ENCODE results near the gene OR4D1.

The OR4D1 gene

DNA sequence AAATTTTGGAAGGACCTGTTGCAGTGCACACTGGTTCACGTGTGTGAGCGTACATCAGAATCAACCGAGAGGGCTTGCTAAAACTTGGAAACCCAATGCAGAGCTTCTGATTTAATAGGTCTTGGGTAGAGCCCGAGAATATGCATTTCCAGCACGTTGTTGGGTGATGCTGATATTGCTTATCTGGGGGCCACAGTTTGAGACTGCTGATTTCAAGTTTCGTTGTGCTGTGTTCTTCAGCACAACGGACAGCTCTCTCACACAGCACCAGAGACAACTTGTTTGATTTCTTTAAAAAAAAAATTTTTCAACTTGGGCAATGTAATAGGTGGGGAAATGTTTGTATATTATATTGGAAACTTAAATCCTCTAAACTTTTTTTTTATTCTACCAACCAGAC lies 28.0 kb downstream of the OR4D1 start:
- 43 to 87% methylated on average over 3 to 5 of the region's 7 CpGs for WGBS, 2 experiments (ENCODE audit: insufficient coverage in 2 of 2)
- Histone ChIP-seq H3K4me1 (ENCODE audit: control insufficient read depth, insufficient read depth, low read length, poor library complexity, severe bottlenecking) (no peaks in the 10 kb centered on the region), H3K27ac (ENCODE audit: low read depth, low read length, severe bottlenecking) (no peak overlapping the region), H3K9me3 (ENCODE audit: control insufficient read depth, low read length) (no peaks in the 10 kb centered on the region), H3K36me3 (ENCODE audit: control insufficient read depth, insufficient read depth, low read length) (no peaks in the 10 kb centered on the region), H3K4me3 (ENCODE audit: extremely low read depth, insufficient read depth, low read length, poor library complexity, severe bottlenecking) (no peak overlapping the region)

DNA sequence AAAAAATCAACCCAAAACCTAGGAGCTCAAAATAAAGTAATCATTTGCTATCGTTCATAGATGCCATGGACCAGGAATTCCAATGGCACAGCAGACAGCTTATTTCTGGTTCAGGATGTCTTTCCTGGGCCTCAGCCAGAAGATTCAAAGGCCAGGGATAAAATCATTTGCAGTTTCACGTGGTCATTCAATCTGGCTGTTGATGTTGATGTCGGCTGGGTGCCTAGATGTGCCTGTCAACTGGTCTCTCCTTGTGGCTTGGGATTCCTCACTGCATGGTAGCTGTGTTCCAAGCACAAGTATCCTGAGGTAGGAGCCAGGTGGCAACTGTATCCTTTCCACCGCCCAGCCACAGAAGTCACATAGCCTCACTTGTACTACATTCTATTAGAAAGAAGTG lies 33.6 kb downstream of the OR4D1 start:
- 81 to 83% methylated on average over 3 to 4 of the region's 4 CpGs for WGBS, 2 experiments (ENCODE audit: insufficient coverage in 2 of 2)
- peaks cover 9% of the 10 kb centered on the region for H3K4me1 ChIP-seq (ENCODE audit: control insufficient read depth, insufficient read depth, low read length, poor library complexity, severe bottlenecking)
- no peaks in the 10 kb centered on the region for H3K9me3 ChIP-seq (ENCODE audit: control insufficient read depth, low read length)
- H3K27ac ChIP-seq (ENCODE audit: low read depth, low read length, severe bottlenecking) = no peak overlapping the region
- H3K36me3 ChIP-seq (ENCODE audit: control insufficient read depth, insufficient read depth, low read length) = no peaks in the 10 kb centered on the region
- H3K4me3 ChIP-seq (ENCODE audit: extremely low read depth, insufficient read depth, low read length, poor library complexity, severe bottlenecking) = no peak overlapping the region

DNA sequence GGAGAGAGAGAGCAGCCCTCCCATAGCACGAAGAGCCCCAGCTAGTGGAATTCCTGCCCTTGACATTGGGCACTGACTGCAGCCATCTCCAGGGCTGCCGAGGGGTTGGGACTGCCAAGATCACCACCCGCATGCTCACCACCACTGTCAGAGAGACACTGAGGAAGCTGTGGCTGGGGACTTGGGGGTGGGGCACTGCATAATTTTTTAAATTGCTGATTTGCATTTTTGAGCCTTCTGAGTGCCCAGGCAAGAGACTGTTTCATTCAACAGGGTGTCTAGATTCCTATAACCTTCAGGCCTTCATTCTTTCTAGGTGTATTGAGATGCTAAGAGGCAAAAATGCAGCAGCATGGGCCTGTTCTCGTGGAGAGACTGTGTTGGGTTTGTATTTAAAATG lies 35.3 kb downstream of the OR4D1 start:
- no peak overlapping the region for H3K27ac ChIP-seq (ENCODE audit: low read depth, low read length, severe bottlenecking)
- H3K4me1 ChIP-seq (ENCODE audit: control insufficient read depth, insufficient read depth, low read length, poor library complexity, severe bottlenecking) = peaks cover 9% of the 10 kb centered on the region
- WGBS, 2 experiments (ENCODE audit: insufficient coverage in 2 of 2) = 85 to 100% methylated on average over 1 to 3 of the region's 4 CpGs
- no peaks in the 10 kb centered on the region for H3K9me3 ChIP-seq (ENCODE audit: control insufficient read depth, low read length)
- no peak overlapping the region for H3K4me3 ChIP-seq (ENCODE audit: extremely low read depth, insufficient read depth, low read length, poor library complexity, severe bottlenecking)
- H3K36me3 ChIP-seq (ENCODE audit: control insufficient read depth, insufficient read depth, low read length) = no peaks in the 10 kb centered on the region

DNA sequence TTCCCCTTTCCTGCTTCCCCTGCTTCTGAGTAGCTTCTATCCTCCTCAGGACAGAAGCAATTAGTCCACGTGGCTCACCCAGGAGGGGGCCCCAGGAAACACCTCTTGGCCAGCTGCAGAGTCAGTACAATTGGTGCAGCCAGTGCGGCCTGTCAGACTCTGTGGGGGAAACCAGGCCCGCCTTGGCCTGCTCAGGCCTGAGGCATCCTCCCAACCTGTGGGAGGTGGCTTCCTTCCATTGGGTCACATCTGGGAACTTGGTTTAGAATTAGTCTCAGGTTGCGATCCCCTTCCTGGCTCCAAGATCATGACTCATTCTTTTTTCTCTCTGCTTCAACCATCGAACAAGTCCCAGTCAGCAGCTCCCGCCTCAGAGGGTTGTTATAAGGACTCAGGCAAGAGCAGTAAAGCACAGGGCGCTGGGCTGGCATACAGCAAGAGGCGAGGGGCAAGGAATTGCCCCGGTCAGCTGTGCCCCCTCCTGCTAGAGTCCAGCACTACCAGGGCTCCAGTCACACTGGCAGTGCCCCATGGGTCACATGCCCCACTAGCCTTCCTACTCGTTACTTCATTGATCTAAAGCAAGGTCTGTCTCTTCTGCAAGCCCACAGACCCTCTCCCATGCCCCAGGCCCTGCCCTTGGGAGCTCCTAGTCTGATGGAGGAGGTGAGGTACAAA lies 36.3 kb downstream of the OR4D1 start:
- Histone ChIP-seq H3K4me1 (ENCODE audit: control insufficient read depth, insufficient read depth, low read length, poor library complexity, severe bottlenecking) (peaks cover 9% of the 10 kb centered on the region), H3K4me3 (ENCODE audit: extremely low read depth, insufficient read depth, low read length, poor library complexity, severe bottlenecking) (no peak overlapping the region), H3K9me3 (ENCODE audit: control insufficient read depth, low read length) (no peaks in the 10 kb centered on the region), H3K36me3 (ENCODE audit: control insufficient read depth, insufficient read depth, low read length) (no peaks in the 10 kb centered on the region), H3K27ac (ENCODE audit: low read depth, low read length, severe bottlenecking) (no peak overlapping the region)
- 61 to 69% methylated on average over 6 to 10 of the region's 10 CpGs for WGBS, 2 experiments (ENCODE audit: insufficient coverage in 2 of 2)

DNA sequence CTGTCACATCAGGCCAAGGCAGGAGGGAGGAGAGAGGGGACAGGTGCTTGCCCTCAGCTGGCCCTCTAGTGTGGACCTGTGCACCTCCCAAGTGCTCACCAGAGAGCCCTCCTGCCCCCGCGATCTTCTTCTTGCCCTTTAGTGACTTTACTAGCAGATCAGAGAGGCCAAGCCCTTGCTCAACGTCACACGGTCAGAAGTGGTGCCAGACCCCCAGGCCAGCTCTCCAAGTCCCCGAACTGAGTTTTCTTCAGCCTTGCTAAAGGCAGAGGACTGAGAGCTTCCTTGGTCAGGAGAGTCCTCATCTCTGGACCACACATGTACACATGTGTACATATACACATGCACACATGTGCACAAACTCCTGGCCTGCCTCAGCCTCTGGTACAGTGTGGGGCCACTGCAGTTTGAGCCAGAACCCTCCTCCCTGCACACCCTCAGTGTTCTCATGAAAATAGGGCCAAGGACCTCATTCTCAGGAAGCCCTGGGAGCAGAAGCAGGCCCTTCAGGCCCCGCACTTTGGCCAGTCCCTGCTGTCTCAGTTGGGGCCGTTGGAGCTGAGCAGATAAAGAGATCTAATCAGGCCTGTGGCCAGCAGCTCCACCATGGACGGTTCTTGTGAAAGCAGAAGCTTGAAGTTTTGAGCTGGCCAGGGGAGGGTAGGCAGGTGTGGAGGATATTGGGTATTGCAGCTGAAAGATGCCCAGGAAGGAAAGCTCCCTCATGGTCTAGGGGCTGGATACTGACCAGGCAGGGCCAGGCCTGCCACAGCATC lies 37.0 kb downstream of the OR4D1 start:
- WGBS, 2 experiments (ENCODE audit: insufficient coverage in 2 of 2) = 88 to 97% methylated on average over 8 of the region's 8 CpGs
- no peak overlapping the region for H3K27ac ChIP-seq (ENCODE audit: low read depth, low read length, severe bottlenecking)

DNA sequence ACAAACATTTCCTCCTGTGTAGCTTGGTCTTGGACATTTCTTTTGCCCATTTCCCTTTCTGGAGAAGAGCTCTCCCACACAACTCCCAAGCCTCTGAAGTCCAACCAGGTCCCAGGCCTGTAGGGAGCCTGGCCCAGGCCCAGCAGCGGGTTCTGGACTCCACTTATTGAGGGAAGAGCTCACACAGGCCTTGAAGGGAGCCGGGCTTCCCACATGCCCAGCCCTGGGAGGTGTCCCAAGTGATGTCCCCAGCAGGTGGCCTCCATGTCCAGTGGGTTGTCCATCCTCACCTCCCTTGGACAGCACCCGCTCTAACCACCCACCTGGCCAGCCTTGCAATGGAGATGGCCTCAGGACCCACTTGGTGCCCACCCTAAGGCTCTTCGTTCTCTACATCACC lies 38.4 kb downstream of the OR4D1 start:
- H3K36me3 ChIP-seq (ENCODE audit: control insufficient read depth, insufficient read depth, low read length) = no peaks in the 10 kb centered on the region
- H3K9me3 ChIP-seq (ENCODE audit: control insufficient read depth, low read length) = no peaks in the 10 kb centered on the region
- 77 to 94% methylated on average over 3 of the region's 4 CpGs for WGBS, 2 experiments (ENCODE audit: insufficient coverage in 2 of 2)
- H3K27ac ChIP-seq (ENCODE audit: low read depth, low read length, severe bottlenecking) = no peak overlapping the region
- H3K4me3 ChIP-seq (ENCODE audit: extremely low read depth, insufficient read depth, low read length, poor library complexity, severe bottlenecking) = no peak overlapping the region
- H3K4me1 ChIP-seq (ENCODE audit: control insufficient read depth, insufficient read depth, low read length, poor library complexity, severe bottlenecking) = peaks cover 9% of the 10 kb centered on the region

More for the DNA sequence above, 37.0 kb downstream of the OR4D1 start:
- H3K9me3 ChIP-seq (ENCODE audit: control insufficient read depth, low read length) = no peaks in the 10 kb centered on the region
- H3K36me3 ChIP-seq (ENCODE audit: control insufficient read depth, insufficient read depth, low read length) = no peaks in the 10 kb centered on the region
- peaks cover 9% of the 10 kb centered on the region for H3K4me1 ChIP-seq (ENCODE audit: control insufficient read depth, insufficient read depth, low read length, poor library complexity, severe bottlenecking)
- no peak overlapping the region for H3K4me3 ChIP-seq (ENCODE audit: extremely low read depth, insufficient read depth, low read length, poor library complexity, severe bottlenecking)

DNA sequence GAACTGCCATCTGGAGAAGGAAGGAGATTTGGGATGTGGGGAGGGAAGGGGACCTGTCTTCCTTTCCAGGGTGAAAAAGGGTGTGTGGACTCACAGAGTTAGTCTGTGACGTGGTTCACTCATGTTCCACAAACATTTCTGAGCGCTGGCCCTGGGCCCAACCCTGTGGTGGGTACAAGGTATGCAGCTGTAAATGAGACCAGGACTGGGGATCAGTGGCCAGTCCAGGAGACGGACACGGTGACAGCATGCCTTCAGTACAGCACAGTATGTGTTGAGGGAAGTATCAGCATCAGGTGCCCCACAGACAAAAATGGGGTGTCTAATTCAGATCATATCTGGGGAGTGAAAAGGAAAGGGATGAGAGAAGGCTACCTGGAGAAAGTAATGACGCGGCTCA lies 38.9 kb downstream of the OR4D1 start:
- Histone ChIP-seq H3K27ac (ENCODE audit: low read depth, low read length, severe bottlenecking) (no peak overlapping the region), H3K36me3 (ENCODE audit: control insufficient read depth, insufficient read depth, low read length) (no peaks in the 10 kb centered on the region), H3K4me3 (ENCODE audit: extremely low read depth, insufficient read depth, low read length, poor library complexity, severe bottlenecking) (no peak overlapping the region), H3K9me3 (ENCODE audit: control insufficient read depth, low read length) (no peaks in the 10 kb centered on the region), H3K4me1 (ENCODE audit: control insufficient read depth, insufficient read depth, low read length, poor library complexity, severe bottlenecking) (peaks cover 9% of the 10 kb centered on the region)
- 93 to 95% methylated on average over 5 to 6 of the region's 6 CpGs for WGBS, 2 experiments (ENCODE audit: insufficient coverage in 2 of 2)

DNA sequence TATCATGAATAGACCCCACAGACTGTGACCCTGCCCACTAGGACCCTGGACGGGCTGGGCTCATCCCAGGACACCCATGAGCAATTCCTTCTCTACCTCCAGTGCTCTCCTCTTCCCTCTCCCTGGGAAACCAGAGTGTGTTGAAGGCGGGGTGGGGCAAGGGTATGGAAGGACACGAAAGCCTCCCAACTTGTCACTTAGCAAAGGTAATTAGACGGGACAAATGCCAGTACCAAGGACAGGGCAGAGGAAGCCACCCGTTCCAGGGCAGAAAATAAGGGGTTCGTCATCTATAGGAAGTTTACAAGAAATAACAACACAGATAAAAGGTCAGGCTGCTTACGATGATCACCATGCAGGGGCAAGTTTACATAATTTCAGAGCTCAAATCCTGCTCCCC lies 39.5 kb downstream of the OR4D1 start:
- Histone ChIP-seq H3K9me3 (ENCODE audit: control insufficient read depth, low read length) (no peaks in the 10 kb centered on the region), H3K4me1 (ENCODE audit: control insufficient read depth, insufficient read depth, low read length, poor library complexity, severe bottlenecking) (peaks cover 9% of the 10 kb centered on the region), H3K4me3 (ENCODE audit: extremely low read depth, insufficient read depth, low read length, poor library complexity, severe bottlenecking) (no peak overlapping the region), H3K27ac (ENCODE audit: low read depth, low read length, severe bottlenecking) (no peak overlapping the region), H3K36me3 (ENCODE audit: control insufficient read depth, insufficient read depth, low read length) (no peaks in the 10 kb centered on the region)
- WGBS, 2 experiments (ENCODE audit: insufficient coverage in 2 of 2) = 83 to 93% methylated on average over 2 to 3 of the region's 7 CpGs

DNA sequence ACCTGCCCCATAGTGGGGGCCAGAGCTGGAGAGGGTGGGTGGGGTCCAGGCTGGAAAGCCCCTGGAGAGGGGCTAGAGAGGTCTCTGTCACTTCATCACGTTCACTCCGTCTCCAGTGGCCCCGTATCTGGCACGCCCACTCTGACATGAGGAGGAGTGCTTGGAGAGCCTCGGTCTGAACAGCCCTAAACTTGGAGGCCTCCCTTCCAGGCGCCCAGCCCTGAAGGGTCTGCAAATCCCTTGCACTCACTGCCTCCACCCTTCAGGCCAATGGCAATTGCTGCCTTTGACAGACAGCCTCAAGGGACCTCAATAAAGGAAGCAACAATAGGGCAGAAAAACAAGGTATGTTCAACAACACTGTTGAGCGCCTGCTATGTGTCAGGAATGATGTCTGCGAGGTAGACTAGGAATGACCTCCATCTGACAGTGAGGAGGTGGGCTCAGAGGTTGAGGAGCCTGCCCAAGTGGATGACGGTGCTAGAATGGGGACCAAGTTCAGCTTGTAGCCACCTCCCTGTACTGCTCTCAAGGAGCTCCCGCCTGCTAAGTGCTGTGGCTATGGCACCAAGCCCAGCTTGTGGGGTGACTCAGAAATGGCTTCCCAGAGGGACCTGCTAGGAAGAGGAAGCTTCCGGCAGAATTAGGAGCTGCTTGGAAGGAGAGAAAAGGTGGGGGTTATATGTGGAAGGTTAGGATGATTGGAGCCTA lies 41.4 kb downstream of the OR4D1 start:
- peaks cover 3% of the 10 kb centered on the region for H3K4me1 ChIP-seq (ENCODE audit: control insufficient read depth, insufficient read depth, low read length, poor library complexity, severe bottlenecking)
- no peaks in the 10 kb centered on the region for H3K36me3 ChIP-seq (ENCODE audit: control insufficient read depth, insufficient read depth, low read length)
- no peaks in the 10 kb centered on the region for H3K9me3 ChIP-seq (ENCODE audit: control insufficient read depth, low read length)
- no peak overlapping the region for H3K27ac ChIP-seq (ENCODE audit: low read depth, low read length, severe bottlenecking)
- WGBS, 2 experiments (ENCODE audit: insufficient coverage in 2 of 2) = 88% methylated on average over 4 to 11 of the region's 11 CpGs
- no peak overlapping the region for H3K4me3 ChIP-seq (ENCODE audit: extremely low read depth, insufficient read depth, low read length, poor library complexity, severe bottlenecking)

DNA sequence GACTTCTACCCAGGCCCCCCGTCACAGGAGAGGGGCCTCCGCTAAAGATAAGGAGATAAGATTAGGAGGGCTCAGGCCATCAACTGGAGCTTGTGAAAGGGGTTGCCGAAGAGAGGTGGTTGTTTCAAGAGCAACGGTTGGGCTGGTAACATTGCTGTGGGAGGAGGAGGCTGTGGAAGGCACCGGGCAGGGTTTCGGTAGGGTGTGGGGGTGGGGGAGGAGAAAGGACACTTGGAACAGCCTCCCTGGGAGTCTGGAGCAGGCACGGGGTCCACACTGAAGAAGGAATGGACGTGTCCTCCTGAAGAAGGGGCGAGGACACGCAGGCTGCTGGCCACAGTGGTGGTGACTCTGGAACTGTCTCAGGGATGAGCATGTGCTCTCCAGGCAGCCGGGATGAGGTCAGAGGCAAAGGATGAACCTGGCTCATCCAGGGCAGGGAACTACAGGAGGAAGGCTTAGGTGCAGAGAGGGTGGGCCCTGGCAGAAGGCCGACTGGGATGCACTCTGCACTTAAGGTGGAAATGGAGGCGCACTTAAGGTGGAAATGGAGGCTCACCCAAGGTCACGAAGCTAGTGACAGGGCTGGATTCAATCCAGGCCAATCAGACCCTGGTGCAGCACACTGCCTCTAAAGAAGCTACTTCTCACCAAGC lies 43.2 kb downstream of the OR4D1 start:
- no peak overlapping the region for H3K4me3 ChIP-seq (ENCODE audit: extremely low read depth, insufficient read depth, low read length, poor library complexity, severe bottlenecking)
- WGBS, 2 experiments (ENCODE audit: insufficient coverage in 2 of 2) = 66 to 71% methylated on average over 14 of the region's 14 CpGs

More for the DNA sequence above, 43.2 kb downstream of the OR4D1 start:
- no peaks in the 10 kb centered on the region for H3K36me3 ChIP-seq (ENCODE audit: control insufficient read depth, insufficient read depth, low read length)
- H3K4me1 ChIP-seq (ENCODE audit: control insufficient read depth, insufficient read depth, low read length, poor library complexity, severe bottlenecking) = no peaks in the 10 kb centered on the region
- no peaks in the 10 kb centered on the region for H3K9me3 ChIP-seq (ENCODE audit: control insufficient read depth, low read length)
- no peak overlapping the region for H3K27ac ChIP-seq (ENCODE audit: low read depth, low read length, severe bottlenecking)

All from mesodermal cell (in vitro differentiated cells).